Neural progenitor cell (in vitro differentiated cells): ENCODE measurements around the gene TDRD10. TPM values are rescaled to one million over a fixed set of nuclear protein-coding genes. Genes with fewer than 3 reads are reported as not detected.

Experiments
- DNase-seq: peaks from one replicate; pipeline ENCODE4 v3.0.0-alpha.2; 2016; ENCODE audit warnings: low spot score
- H2AFZ ChIP-seq: fragments of 200-600 bp; sonication (generic); replicated peaks from 2 replicates; pipeline ENCODE4 v1.6.1; 2016; ENCODE audit warnings: antibody characterized with exemption
- H3F3A ChIP-seq: fragments of 200-600 bp; sonication (generic); 2 replicates; pipeline ENCODE4 v1.6.1; 2016; ENCODE audit warnings: antibody characterized with exemption, low read depth
- H3K27ac ChIP-seq: fragments of 200-600 bp; sonication (generic); 2 replicates; pipeline ENCODE4 v1.5.1; 2016; ENCODE audit warnings: mild to moderate bottlenecking
- H3K27me3 ChIP-seq: fragments of 200-600 bp; sonication (generic); 2 replicates; pipeline ENCODE4 v1.6.1; 2016; ENCODE audit warnings: mild to moderate bottlenecking, moderate library complexity
- H3K36me3 ChIP-seq: fragments of 200-600 bp; sonication (generic); 2 replicates; pipeline ENCODE4 v1.5.1; 2016
- H3K4me1 ChIP-seq: fragments of 200-600 bp; sonication (generic); 2 replicates; pipeline ENCODE4 v1.6.1; 2016; ENCODE audit warnings: mixed run types
- H3K4me2 ChIP-seq: fragments of 200-600 bp; sonication (generic); 2 replicates; pipeline ENCODE4 v1.6.1; 2016
- H3K4me3 ChIP-seq: fragments of 200-600 bp; sonication (generic); 2 replicates; pipeline ENCODE4 v1.5.1; 2016
- H3K79me2 ChIP-seq: fragments of 200-600 bp; sonication (generic); 2 replicates; pipeline ENCODE4 v1.6.1; 2016; ENCODE audit warnings: low read depth
- H3K9ac ChIP-seq: fragments of 200-600 bp; sonication (generic); 2 replicates; pipeline ENCODE4 v1.6.1; 2016
- H3K9me3 ChIP-seq: fragments of 200-600 bp; sonication (generic); 2 replicates; pipeline ENCODE4 v1.5.1; 2016; ENCODE audit warnings: low read depth
- H4K20me1 ChIP-seq: fragments of 200-600 bp; sonication (generic); 2 replicates; pipeline ENCODE4 v1.6.1; 2016; ENCODE audit warnings: low read depth
- H3K27ac Mint-ChIP-seq: 3 replicates; pipeline ENCODE4 v1.8.0; 2021; ENCODE audit warnings: mixed read lengths
- H3K27me3 Mint-ChIP-seq: 2 replicates; pipeline ENCODE4 v1.8.0; 2022; ENCODE audit warnings: low read depth, mild to moderate bottlenecking, inconsistent platforms, moderate library complexity, mixed read lengths; ENCODE audit not compliant: insufficient read depth
- H3K36me3 Mint-ChIP-seq: 3 replicates; pipeline ENCODE4 v1.8.0; 2021; ENCODE audit warnings: mixed read lengths
- H3K4me1 Mint-ChIP-seq: 3 replicates; pipeline ENCODE4 v1.8.0; 2021; ENCODE audit warnings: mixed read lengths
- H3K4me3 Mint-ChIP-seq: 3 replicates; pipeline ENCODE4 v1.8.0; 2021; ENCODE audit warnings: mild to moderate bottlenecking, moderate library complexity, mixed read lengths
- H3K9me3 Mint-ChIP-seq: 3 replicates; pipeline ENCODE4 v1.8.0; 2020; ENCODE audit warnings: mixed read lengths
- CTCF ChIP-seq: fragments of 200-600 bp; sonication (generic); IDR thresholded peaks from 2 replicates; pipeline ENCODE4 v1.5.1; 2017; ENCODE audit warnings: antibody characterized with exemption, mild to moderate bottlenecking
- EZH2 ChIP-seq: fragments of 200-600 bp; sonication (generic); IDR thresholded peaks from 2 replicates; pipeline ENCODE4 v1.6.1; 2017; ENCODE audit warnings: antibody characterized with exemption, mild to moderate bottlenecking, moderate library complexity
- EZH2phosphoT487 ChIP-seq: fragments of 200-600 bp; sonication (generic); IDR thresholded peaks from 2 replicates; pipeline ENCODE4 v1.6.1; 2017; ENCODE audit warnings: antibody characterized with exemption
- total RNA-seq: library from RNA; depleted of rRNA; stranded (reverse); fragments of >200 nt; gene quantifications from 2 replicates; pipeline ENCODE4 v1.2.3, GENCODE V29; 2015; ENCODE audit warnings: low replicate concordance

Gene TDRD10
- total RNA-seq, 1 donor from 2014 or later = not detected

- no peaks in the 10 kb centered on the region for H3K36me3 ChIP-seq
These were observed 27.2 kb upstream of the TDRD10 start for GRCh38 chr1:154474802-154475201.

GRCh38 chr1:154476791-154477190 is 25.2 kb upstream of the TDRD10 start:
- Mint-ChIP-seq H3K36me3 (no peaks in the 10 kb centered on the region), H3K4me1 (peaks cover 15% of the 10 kb centered on the region), H3K27me3 (peaks cover 7% of the 10 kb centered on the region), H3K9me3 (no peaks in the 10 kb centered on the region), H3K4me3 (no peak overlapping the region), H3K27ac (no peak overlapping the region)
- no peaks in the 10 kb centered on the region for H4K20me1 ChIP-seq
- peaks cover 7% of the 10 kb centered on the region for H3F3A ChIP-seq
- no peak for DNase-seq
- no peak overlapping the region for H3K27ac ChIP-seq
- H3K36me3 ChIP-seq = no peaks in the 10 kb centered on the region
- H3K4me2 ChIP-seq = no peak overlapping the region
- H3K9ac ChIP-seq = peak overlapping the region; percentile 22
- no peaks in the 10 kb centered on the region for H3K27me3 ChIP-seq
- H3K4me1 ChIP-seq = peaks cover 4% of the 10 kb centered on the region
- no peak for TF ChIP-seq EZH2
- TF ChIP-seq CTCF = no peak
- TF ChIP-seq EZH2phosphoT487 = no peak
- H3K4me3 ChIP-seq = no peak overlapping the region
- H2AFZ ChIP-seq = no peak overlapping the region
- H3K9me3 ChIP-seq = no peaks in the 10 kb centered on the region
- no peaks in the 10 kb centered on the region for H3K79me2 ChIP-seq

More at GRCh38 chr1:154474802-154475201, 27.2 kb upstream of the TDRD10 start:
- Histone ChIP-seq H2AFZ (no peak overlapping the region), H4K20me1 (no peaks in the 10 kb centered on the region), H3K9ac (no peak overlapping the region), H3K4me2 (no peak overlapping the region), H3K4me3 (no peak overlapping the region), H3F3A (no peaks in the 10 kb centered on the region), H3K9me3 (no peaks in the 10 kb centered on the region), H3K27ac (no peak overlapping the region), H3K4me1 (no peaks in the 10 kb centered on the region), H3K27me3 (no peaks in the 10 kb centered on the region), H3K79me2 (no peaks in the 10 kb centered on the region)
- peak overlapping the region; percentile 53 for H3K27ac Mint-ChIP-seq
- H3K4me1 Mint-ChIP-seq = peaks cover under 1% of the 10 kb centered on the region
- no peaks in the 10 kb centered on the region for H3K9me3 Mint-ChIP-seq
- H3K36me3 Mint-ChIP-seq = no peaks in the 10 kb centered on the region
- TF ChIP-seq EZH2 = no peak
- no peak for TF ChIP-seq CTCF
- no peak for TF ChIP-seq EZH2phosphoT487
- DNase-seq = no peak
- no peak overlapping the region for H3K4me3 Mint-ChIP-seq
- H3K27me3 Mint-ChIP-seq = peaks cover 10% of the 10 kb centered on the region

- no peaks in the 10 kb centered on the region for H3K9me3 ChIP-seq
- no peaks in the 10 kb centered on the region for H3K79me2 ChIP-seq
- no peak overlapping the region for H3K4me2 ChIP-seq
- Mint-ChIP-seq H3K4me1 (peaks cover 15% of the 10 kb centered on the region), H3K9me3 (no peaks in the 10 kb centered on the region), H3K36me3 (no peaks in the 10 kb centered on the region), H3K27ac (no peak overlapping the region), H3K4me3 (no peak overlapping the region), H3K27me3 (peaks cover 7% of the 10 kb centered on the region)
- H3K36me3 ChIP-seq = no peaks in the 10 kb centered on the region
- H3K27ac ChIP-seq = no peak overlapping the region
- H2AFZ ChIP-seq = no peak overlapping the region
- no peaks in the 10 kb centered on the region for H3K27me3 ChIP-seq
- no peak for DNase-seq
- H3K9ac ChIP-seq = no peak overlapping the region
- no peak overlapping the region for H3K4me3 ChIP-seq
- H3F3A ChIP-seq = peaks cover 7% of the 10 kb centered on the region
- no peaks in the 10 kb centered on the region for H4K20me1 ChIP-seq
- H3K4me1 ChIP-seq = peaks cover 4% of the 10 kb centered on the region
- TF ChIP-seq EZH2 (no peak), CTCF (no peak), EZH2phosphoT487 (no peak)
These were observed 24.0 kb upstream of the TDRD10 start for GRCh38 chr1:154478013-154478412.
